DMS114 treated with DMSO at 0.1 percent for 48 hours (cell line): ENCODE measurements around the gene AKAP17A.
"Not testable (repeated sequence)": the region's sequence is repeated elsewhere in the genome, so short reads cannot be mapped to it uniquely, and the experiment has no call there.

Experiments used
- DNase-seq: peaks from one replicate; lab custom pipeline; 2025; ENCODE audit not compliant: unreplicated experiment; lab: John Stamatoyannopoulos, UW

The AKAP17A gene

GRCh38 chrX:1591102-1591862, at the start of gene AKAP17A:
AKAP17A (plus strand) TSS chrX:1591604; CDS start chrX:1593463, 1,859 bp downstream.
- peak; percentile 77 for DNase-seq

GRCh38 chrX:1542994-1543725, 48.2 kb upstream of the AKAP17A start:
- DNase-seq, result no peak

DNA sequence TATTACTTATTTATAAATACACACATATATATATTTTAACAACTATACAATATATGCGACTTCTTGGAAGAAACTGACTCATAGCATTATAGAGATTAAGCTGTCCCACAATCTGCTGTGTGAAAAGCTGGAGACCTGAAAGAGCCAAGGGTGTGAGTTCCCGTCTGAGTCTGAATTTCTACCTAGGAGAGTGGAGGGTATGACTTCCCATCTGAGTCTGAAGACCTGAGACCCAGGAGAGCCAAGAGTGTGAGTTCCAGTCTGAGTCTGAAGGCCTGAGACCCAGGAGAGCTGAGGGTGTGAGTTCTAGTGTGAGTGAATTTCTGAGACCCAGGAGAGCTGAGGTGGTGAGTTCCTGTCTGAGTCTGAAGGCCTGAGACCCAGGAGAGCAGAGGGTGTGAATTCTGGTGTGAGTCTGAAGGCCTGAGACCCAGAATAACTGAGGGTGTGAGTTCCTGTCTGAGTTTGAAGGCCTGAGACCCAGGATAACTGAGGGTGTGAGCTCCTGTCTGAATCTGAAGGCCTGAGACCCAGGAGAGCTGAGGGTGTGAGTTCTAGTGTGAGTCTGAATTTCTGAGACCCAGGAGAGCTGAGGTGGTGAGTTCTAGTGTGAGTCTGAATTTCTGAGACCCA, 45.5 kb upstream of the AKAP17A start:
- DNase-seq, result no peak

- no peak for DNase-seq
Measured at GRCh38 chrX:1546691-1547251, 44.6 kb upstream of the AKAP17A start.

- no peak for DNase-seq
Measured at GRCh38 chrX:1551959-1552546, 39.4 kb upstream of the AKAP17A start.

GRCh38 chrX:1554469-1555210, 36.8 kb upstream of the AKAP17A start:
- no peak for DNase-seq

GRCh38 chrX:1555370-1555769, 36.0 kb upstream of the AKAP17A start:
- no peak for DNase-seq

DNA sequence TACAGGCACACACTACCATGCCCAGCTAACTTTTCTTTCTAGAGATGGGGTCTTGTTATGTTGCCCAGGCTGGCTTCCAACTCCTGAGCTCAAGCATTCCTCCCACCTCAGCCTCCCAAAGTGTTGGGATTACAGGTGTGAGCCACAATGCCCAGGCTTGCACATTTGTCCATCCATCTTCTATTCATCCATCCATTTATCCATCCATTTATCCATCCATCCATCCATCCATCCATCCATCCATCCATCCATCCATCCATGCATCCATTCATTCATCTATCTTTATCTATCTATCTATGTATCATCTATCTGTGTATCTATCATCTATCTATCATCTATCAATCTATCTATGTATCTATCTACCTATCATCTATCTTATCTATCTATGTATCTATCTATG, 34.0 kb upstream of the AKAP17A start:
- DNase-seq, result not testable (repeated sequence)

- no peak for DNase-seq
Measured at GRCh38 chrX:1558761-1559468, 32.5 kb upstream of the AKAP17A start.

DNA sequence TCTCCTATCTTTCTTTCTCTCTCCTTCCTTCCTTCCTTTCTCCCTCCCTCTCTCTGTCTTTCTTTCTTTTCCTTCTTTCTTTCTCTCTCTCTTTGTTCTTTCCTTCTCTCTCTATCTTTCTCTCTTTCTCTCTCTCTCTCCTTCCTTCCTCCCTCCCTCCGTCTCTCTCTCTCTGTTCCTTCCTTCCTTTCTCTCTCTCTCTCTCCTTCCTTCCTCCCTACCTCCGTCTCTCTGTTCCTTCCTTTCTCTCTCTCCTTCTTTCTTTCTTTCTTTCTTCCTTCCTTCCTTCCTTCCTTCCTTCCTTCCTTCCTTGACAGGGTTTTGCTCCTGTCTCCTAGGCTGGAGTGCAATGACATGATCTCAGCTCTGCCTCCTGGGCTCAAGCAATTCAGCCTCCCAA, 30.2 kb upstream of the AKAP17A start:
- no peak for DNase-seq

DNA sequence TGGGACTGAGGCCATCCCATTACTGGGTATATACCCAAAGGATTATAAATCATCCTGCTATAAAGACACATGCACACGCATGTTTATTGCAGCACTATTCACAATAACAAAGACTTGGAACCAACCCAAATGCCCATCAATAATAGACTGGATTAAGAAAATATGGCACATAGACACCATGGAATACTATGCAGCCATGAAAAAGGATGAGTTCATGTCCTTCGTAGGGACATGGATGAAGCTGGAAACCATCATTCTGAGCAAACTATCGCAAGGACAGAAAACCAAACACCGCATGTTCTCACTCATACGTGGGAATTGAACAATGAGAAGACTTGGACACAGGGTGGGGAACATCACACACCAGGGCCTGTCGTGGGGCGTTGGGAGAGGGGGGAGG, 27.3 kb upstream of the AKAP17A start:
- not testable (repeated sequence) for DNase-seq

DNA sequence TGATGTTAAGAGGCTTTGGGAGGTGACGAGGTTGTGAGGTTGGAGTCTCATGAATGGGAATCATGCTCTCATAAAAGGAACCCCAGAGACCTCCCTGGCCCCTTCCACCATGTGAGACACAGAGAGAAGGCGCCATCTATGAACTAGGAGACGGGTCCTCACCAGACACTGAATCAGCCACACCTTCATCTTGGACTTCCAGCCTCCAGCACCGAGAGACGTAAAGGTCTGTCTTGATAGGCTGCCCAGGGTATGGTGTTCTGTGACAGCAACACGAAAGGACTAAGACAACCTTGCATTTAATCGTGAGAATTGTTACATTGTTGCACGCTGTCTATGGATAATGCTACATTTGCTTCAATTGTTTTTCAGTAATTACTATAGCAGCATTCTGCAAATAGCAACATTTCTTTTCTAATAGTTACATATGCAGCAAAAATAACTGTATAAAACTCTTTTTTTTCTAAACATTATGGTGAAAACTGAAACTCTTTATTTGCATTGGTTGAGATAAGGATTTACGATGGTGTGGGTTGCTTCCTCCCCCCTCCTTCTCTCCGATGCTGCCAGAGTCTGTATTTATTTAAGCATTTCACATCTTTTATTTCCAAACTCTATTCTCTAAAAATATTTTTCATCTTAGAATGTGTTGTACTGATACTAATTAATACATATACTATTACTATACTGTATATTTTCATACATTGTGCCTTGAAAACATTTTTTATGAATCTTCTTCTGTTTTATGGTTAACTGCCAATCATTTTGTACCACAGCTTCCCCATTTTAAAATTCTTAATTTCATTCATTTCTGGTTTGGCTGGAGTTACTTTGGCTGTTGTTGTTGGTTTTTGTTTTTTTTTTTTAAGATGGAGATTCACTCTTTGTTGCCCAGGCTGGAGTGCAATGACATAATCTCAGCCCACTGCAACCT, 26.4 kb upstream of the AKAP17A start:
- DNase-seq, result no peak

GRCh38 chrX:1574181-1574580, 17.2 kb upstream of the AKAP17A start:
- not testable (repeated sequence) for DNase-seq

DNA sequence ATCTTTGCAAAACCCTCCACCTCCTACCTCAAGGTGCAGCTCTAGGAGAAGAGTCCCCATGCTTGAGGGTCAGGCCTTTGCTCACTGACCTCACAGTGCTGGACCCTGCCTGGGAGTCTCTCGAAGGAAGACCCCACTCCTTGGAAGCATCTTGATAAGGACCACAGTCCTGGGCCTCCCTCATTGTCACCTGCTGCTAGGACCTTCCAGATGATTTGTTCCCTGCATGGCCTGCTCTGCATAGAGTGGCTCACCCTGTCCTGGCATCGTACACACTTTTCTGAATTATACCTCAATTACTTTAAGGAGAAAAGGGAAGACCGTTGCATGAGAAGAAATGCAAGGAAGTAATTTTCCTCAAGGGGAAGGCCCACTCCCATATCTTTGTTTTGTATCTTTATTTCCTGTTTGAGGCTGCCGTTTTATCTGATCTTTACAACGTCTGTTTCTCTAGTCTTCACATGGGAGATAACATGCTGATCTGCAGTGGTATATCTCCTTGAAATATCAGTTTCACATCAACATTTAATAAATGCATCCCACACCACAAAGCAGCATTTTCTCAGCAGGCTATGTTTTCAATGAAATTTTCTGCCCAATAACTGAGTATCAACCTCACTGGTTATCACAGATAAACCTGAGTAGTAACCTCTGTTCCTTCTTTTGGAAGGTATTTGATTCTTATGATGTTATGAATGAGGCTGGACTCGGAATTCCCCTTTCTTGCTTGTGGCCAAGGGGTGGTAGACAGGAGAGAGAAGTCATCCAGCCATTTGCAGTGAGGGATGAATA, 15.0 kb upstream of the AKAP17A start:
- DNase-seq, result no peak

DNA sequence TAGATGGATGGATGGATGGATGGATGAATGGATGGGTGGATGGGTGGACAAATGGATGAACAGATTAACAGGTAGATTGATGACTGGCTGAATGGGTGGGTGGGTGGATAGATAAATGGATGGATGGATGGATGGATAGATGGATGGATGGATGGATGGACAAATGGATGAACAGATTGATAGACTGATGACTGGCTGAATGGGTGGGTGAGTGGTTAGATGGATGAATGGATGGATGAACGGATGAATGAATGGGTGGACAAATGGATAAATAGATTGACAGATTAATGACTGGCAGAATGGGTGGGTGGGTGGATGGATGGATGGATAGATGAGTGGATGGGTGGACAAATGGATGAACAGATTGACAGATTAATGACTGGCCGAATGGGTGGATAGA, 13.6 kb upstream of the AKAP17A start:
- DNase-seq, result no peak

GRCh38 chrX:1578511-1579173, 12.8 kb upstream of the AKAP17A start:
- no peak for DNase-seq

- DNase-seq, result peak; percentile 35
Measured at GRCh38 chrX:1581132-1581531, 10.3 kb upstream of the AKAP17A start.
